Activated CD8-positive, alpha-beta memory T cell treated with anti-CD3 and anti-CD28 coated beads, Interleukin-2, amount 50 U/mL, for 24 hours (primary cell): ENCODE data around the gene AGPAT2.

Source experiments
- DNase-seq: peaks from one replicate; pipeline ENCODE4 v3.0.0-alpha.2; 2020; ENCODE audit errors: extremely low read depth

AGPAT2 gene

DNA sequence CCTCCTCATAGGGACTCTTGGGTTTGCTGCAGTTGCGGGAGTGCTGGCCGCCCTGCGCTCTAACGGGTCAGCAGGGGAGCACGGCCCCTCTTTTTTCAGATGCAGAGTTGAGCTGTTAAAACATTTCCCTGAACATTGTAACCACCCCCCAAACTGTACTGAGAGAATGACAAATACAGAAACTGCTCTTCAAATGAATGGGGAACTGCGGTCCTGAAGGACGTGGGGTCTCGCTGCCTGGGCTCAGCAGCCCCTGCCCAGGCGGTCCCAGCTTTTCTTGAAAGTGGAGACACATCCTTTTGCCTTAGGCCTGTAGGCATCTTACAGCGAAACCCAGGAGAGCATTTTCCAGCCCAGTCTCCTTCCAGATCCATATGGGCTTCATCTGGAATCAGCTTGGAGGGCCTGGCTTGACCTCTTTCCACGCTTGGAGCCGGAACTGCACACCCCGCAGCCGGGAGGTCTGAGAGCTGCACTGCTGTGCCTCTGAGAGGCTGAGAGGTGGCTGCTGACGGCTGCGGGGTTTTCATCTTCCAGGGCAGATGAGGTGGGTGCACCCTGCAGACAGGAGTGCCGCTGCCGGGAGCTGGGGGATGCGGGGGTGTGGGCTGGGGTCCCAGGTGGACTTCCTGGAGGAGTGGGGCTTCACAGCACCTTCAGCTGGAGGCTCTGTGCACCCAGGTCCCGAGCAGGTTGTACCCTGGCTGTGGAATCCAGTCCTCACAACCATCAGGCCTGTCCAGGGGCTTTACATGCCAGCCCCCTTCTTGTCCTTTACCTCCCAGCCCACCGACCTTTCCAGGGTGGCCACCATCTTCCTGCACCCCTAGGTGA, 1.2 kb upstream of the AGPAT2 start:
- no peak for DNase-seq

DNA sequence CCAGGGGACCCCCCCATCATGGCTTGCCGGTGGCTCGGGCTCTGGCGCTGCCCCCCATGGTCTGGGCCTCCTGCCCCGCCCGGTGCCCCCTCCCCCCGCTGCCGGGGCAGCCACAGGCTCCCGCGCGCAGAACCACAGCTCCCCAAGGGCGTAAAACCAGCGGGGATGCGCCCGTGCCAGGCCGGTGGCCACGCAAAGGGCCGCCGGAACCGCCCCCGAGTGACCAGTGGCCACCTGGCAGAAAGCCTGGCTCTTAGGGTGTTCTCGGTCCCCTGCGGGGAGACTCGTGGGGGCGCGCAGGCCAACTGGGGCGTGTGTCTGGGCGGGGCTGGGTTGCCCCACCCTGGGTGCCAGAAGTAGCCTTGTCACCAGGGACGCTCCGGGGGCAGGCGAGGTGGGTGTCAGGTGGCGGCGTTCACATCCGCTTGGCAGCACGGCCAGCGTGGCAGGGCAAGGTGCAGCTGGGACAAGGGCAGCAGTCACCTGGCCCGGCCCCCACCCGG, 515 bp upstream of the AGPAT2 start:
- DNase-seq, result no peak

DNA sequence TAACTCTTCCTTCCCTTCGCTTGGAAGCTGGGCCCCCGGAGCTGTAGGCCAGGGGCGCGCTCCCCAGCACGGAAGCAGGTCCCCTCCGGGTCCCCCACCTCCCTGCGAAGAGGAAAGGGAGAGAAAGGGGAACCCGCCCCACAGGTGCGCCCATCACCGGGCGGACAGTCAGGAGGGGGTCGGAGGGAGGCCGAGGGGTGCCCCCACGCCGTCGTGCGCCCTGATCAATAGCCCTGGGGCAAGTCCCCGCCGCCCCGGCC, 793 bp downstream of the AGPAT2 start:
- DNase-seq, result no peak

DNA sequence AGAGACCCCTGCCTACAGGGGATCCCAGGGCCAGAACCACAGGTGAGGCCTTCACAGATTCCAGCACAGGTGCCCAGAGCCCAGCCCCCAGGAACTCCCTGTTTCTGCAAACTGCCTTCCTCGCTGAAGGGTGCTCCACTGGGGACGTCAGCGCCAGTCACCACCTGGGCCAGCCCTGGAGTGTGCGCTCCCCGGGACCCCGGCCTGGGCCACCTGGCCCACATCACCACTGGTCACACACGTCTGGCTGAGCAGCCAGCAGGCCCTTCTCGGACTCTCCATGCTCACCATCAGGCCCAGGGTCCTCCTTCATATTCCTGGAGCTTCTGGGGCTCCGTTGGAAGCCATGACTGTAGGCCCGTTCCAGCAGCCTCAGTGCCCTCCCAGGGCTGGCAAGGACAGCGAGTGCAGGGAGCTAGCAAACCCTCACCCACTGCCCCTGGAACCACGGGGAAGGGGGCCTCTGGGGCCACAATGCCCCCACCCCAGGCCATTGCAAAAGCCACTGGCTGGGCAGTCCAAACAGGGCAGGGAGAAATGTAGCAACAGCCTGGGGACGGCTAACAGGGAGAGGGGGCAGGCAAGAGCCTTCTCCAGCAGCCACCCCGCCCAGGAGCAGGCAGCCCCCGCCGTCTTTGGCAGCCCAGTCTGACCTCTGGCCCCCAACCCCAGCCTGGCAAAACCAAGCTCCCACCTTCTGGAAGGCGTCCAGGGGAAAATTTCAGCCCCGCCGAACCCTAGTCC, 1.3 kb downstream of the AGPAT2 start:
- no peak for DNase-seq

DNA sequence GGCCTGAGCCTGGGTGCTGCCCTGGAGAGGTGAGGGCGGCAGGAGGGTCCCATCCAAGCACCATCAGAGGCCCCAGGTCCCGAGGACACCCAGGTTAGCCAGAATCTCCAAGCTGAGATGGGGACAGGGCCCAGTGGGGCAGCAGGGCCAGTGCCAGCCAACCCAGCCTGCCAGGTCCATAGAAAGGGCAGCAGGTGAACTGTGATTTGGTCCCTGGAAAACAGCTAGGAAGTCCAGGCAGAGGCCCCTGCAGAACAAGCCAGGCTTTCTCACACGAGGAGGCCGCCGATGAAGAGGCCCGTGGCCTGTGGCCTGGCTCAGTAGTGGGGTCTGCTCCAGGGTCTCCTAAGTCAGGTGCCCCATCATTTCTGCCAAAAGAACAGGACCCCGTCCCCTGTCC, 2.0 kb downstream of the AGPAT2 start:
- DNase-seq, result no peak

DNA sequence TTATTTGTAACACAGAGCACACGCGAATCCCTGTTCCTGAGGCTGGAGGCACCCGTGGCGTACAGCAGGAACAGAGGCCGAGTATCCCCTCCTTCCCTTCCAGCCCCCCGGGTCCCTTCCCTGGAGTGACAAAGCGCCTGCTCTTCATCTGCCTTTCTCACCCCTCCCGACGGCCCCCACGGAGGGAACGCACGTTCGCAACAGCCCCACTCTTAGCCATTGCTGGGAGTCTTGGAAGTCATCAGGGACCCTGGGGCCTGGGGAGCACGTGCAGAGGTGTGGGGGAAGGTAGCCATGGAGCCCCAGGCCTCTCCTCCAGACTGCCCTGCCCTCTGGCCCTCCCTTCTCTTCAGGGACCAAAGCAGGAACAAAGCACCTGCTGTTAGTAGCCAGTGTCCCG, 2.5 kb downstream of the AGPAT2 start:
- DNase-seq, result no peak

DNA sequence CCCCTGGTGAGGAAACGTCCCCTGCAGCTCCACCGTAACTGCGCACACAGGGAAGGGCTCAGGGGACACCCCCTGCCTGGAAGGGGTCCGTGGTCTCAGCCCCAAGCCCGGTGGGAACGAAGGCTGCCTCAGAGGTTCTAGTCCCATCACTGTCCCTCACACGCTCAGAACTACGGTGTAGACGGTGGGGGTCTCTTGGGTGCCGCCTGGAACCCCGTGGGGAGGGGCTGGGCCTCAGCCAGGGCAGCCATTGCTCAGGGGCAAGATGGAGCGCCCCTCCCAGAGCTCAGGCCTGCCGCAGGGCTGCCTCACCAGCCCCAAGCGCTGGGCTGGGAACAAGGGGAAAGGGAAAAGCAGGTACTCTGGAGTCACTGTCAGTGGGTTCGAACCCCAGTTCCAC, 2.9 kb downstream of the AGPAT2 start:
- DNase-seq, result no peak

DNA sequence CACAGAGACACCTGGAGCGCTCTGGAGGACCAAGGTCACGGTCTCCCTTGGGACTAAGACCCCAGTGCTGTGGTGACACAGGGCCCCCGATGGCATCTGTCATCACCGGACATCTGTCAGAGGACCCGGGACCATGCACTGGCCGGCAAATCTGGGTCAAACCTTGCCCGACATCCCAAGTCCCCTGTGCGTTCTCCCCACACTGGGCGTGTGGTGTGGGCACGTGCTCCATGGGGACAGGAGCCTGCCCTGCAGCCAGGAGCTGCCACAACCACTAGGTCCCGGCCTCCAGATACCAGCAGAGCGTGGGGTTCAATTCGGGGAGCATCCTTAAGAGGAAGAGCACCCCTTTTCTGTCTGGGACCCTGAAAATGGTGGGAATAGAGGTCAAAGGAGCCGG, 3.5 kb downstream of the AGPAT2 start:
- no peak for DNase-seq

DNA sequence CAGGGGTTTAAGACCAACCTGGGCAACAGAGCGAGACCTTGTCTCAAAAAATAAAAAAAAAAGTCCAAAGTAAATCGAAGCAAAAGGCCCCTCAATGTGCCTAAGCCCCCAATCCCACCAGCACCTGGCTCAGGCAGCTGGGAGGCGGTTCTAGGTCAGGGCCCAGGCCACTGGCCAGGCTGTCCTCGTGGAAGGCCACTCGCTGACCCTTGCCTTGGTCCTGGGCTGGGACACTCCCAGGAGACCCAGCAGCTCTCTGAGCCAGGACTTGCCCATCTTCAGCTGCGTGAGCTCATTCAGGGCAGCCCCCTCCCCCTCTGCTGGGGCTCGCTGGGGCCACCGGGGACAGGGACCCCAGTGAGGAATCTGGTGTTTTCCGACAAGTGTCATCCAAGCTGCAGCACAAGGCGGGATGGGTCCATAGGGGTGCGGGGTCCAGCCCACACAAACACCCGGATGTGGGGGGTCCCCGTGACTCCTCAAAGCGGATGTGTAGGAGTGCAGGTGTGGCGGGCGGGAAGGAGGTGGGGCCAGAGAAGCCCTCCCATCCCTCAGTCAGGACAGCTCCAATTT, 4.0 kb downstream of the AGPAT2 start:
- no peak for DNase-seq

DNA sequence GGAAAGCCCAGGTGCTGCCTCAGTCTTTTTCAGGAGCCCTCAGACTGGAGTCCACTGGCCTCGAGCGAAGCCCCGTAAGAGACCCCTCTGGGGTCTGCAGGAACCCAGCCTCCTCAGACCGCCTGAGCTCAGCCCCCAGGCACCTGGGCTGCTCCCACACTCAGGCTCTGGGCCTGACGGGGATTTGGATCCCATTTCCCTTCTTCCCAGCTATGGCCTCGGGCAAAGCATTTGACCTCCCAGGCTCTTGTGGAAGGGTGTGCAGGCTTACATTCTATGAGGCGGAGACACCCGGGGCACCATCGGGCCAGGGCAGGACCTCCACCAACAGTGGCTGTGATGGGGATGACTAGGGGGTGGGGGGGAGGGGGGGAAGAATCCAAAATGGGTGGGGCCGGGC, 4.5 kb downstream of the AGPAT2 start:
- no peak for DNase-seq

DNA sequence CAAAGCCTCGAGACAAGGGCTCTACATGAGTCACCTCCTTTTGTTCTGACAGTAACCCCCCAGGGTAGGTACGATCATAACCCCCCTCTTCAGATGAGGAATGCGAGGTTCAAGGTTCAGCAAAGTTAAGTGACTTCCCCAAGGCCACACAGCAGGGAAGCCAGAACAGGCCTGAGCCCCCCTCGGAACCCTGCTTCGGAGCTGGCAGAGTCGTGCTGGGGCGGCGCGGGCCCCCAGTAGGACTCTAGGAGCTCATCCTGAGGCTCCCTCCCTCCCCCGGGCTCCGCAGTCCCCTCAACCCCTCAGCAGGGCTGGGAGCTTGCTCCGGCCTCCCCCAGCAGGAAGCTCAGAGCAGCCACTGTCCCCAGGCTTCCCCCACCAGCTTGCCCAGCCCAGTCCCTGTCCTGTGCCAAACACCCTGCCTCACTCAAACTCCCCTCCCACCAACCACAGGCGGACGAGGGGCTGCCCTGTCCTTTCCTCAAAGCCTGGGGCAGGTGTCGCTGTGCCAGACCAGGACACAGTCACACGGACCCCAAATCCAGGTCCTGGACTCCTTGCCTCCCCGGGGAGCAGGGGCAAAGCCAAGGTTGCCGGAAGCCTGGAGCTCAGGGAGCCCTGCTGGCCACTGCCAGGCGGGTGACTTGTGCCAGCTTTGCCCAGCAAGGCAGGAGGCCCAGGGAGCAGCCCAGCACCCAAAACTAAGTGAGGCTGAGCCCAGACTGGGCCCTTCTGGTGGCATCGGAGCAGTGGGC, 5.1 kb downstream of the AGPAT2 start:
- no peak for DNase-seq

DNA sequence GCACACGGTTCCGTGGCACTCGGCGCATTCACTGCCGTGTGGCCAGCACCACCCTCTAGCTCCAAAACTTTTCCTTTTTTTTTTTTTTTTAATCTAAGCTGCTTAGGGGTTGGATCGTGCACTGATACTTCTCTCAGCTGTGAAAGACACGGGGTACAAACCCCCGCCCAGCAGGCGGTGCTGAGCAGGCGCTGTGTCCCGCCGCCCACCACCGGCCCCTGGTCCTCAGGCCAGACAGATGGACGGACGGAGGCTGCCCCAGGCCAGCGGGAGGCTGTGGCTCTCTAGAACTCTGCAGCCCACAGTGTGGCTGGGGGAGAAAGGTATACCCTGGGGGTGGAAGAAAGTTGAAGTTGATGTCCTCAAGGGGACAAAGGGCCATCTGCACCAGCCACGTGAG, 6.2 kb downstream of the AGPAT2 start:
- no peak for DNase-seq

DNA sequence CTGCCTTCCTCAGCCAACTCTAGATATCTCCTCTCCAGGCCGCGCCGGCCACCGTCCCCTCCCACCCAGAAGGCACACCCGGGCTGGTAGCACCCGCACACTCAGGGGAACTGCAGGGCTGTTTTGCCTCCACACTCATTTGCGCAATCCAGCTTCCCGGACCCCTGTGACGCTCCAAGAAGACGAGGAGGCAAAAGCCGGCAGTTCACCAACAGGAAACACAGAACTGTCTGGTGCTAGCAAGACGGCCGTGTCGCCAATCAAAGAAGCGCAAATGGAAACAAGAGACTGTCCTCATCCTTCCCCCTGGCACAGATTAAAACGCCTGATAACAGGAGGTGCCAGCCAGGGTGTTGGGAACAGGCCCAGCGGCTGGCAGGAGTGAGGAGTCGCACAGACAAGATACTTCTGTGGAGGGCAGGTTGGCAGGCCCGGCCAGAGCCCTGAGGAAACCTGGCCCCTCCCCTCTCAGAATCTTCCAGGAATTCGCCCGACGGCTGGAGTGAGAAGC, 7.8 kb downstream of the AGPAT2 start:
- no peak for DNase-seq

DNA sequence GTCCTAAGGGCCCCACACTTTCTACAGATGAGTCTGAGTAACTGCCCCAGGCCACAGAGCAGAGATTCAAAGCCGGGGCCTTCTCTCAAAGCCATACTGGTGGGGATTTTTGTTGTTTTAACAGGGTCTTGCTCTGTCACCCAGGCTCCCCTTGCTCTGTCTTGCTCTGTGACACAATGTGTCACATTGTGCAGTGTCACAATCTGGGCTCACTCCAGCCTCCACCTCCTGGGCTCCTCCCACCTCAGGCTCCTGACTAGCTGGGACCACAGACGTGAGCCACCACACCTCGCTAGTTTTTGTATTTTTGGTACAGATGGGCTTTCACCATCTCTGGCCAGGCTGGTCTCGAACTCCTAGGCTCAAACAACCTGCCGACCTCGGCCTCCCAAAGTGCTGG, 8.6 kb downstream of the AGPAT2 start:
- no peak for DNase-seq

DNA sequence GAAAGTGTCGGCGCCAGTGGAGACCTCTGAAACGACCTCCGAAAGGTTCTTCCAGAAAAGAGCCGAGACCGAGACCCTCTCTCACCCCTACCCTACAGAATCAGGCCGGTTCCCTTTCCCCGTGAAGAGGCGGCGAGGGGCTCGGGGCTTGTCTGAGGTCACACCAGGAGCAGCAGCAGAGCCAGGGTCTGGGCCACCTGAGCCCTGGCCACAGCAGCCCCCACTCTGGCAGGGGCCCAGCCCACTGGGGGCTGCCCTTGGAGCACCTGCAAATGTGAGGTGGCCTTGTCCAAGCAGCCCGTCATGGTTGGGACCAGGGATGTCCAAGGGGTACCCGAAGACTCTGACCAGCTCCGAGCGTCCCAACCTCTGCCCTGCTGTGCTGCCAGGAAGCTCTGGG, 9.2 kb downstream of the AGPAT2 start:
- DNase-seq, result no peak

DNA sequence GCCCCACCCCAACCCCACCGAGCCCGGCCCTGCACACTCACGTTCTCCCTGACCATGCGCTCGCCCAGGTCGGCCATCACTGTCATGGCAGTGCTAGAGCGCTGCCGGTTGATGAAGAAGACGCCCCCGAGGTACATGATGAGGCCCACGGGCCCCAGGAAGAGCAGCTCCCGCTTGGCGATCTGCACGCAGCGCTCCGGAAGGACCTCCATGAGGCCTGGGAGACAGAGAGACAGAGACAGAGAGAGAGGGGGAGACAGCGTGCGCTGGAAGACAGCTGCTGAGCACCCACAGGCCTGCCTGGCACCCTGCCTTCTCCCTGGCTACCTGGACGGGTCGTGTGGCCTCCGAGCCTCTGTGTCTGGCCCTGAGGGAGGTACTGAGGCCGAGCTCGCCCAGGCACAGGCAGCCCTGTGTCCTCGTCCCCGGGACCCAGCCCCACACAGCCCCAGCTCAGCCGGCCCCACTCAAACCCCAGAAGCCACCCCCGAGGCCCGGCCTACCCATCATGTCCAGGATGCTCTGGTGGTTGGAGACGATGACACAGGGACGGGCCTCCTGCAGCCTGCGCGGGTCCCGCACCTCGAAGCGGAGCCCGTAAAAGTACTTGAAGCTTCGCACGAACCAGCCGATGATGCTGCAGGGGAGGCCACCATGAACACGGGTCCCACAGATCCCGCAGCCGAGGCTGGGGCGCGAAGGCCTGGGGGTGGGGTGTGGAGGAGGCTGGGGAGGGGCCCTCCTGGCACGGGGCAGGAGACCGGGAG, 10.2 kb downstream of the AGPAT2 start:
- DNase-seq, result no peak

DNA sequence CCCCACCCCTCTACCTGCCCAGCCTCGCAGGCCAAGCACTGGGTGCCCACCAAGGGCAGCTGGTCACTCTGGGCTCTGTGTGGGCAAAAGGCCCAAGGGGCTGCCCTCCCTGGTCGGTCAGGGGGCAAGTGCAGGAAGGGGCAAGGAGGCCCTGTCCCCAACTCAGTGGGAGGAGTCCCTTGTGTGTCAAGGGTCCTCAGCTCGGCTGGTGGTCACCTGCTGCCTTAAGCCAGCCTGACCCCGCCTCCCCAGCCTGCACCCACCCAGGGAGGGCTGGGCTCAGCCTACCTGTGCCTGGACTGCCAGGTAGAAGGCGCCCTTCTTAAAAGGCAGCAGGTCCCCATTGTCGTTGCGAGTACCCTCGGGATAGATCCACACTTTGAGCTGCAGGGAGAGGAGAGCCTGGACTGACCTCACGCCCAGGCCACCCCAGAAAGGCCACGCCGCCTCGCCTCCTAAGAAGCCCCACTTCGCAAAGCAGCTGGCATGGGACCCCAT, 10.9 kb downstream of the AGPAT2 start:
- DNase-seq, result no peak

DNA sequence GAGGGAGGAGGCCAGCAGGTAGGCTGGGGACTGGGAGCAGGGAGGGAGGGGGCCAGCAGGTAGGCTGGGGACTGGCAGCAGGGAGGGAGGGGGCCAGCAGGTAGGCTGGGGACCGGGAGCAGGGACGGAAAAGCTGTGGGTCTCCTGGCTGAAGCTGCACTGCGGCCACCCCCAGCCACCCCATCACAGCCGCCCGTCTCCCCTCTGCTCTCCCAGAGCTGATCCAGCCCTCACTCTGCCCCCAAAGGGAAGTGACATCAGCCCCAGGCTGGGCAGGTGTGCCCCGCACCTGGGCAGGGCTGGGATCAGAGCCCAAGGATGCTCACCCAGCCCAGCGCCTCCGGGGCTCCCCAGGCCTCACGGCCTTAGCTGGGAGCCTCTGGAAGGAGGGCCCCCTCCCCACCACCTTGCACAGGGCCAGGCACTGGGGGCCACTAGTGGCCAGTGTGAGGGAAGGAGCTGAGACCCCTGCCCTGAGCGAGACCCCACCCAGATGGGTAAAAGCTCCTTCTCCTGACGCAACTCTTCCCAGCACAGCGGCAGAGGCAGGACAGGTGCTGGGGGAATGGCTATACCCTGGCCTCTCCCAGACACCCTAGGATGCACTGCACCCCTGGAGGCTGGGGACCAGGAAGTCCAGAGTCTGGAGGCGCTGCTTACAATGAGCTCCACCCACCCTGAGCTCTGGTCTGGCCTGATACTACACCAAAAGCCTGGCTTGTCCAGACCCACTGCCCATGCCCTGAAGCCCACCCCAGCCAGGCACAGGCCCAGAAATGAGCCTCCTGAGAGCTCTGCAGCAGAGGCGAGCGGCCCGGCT, 11.6 kb downstream of the AGPAT2 start:
- no peak for DNase-seq

DNA sequence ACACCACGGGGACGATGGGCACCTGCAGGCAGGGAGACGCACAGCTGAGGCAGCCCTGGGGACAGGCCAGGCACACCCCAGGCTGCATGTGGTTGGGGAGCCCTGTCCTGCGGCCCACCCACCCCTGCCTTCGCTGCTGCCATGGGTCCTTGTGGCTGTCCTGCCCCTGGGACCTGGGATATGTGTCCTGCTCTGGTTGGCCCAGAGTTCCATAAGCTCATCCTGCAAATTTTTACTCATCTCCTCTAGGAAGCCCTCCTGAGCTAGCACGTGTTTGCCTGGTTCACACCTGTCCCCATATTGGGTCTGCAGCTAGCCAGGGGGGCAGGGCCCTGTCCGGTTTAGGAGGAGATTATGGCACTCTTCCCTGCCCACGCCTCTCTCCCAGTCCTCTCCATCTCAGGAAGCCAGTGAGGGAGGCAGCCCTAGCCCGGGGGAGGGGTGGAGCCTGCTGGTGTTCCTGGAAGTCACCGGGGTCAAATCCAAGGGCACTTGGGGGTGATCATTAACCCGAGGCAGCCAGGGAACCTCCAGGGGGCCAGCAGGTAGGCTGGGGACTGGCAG, 12.4 kb downstream of the AGPAT2 start:
- DNase-seq, result no peak
